ENCODE data around the gene DNAH14. TPM values are rescaled to one million over a fixed set of nuclear protein-coding genes. Genes with fewer than 3 reads are reported as not detected.
A peak's percentile ranks its signal among the peaks of the same experiment; 100 is the strongest.

The DNAH14 gene
- total and polyA plus RNA-seq, 2 experiments from 2014 or later = 55.3 to 80.2 TPM

GRCh38 chr1:225424562-225425200, 495.2 kb downstream of the DNAH14 start:
- Histone ChIP-seq H4K20me1 (replicated peaks; ENCODE audit: insufficient read depth) (peaks cover 46% of the 10 kb centered on the region), H3K9me2 (ENCODE audit: insufficient read depth) (no peaks in the 10 kb centered on the region), H3K36me3 (ENCODE audit: insufficient read depth) (0 out of 2 replicates have a peak, but pooled peaks cover 4% of the 10 kb centered on the region), H2AFZ (no peak overlapping the region), H3K27ac (ENCODE audit: low read depth) (no peak overlapping the region), H3F3A (replicated peaks; ENCODE audit: low read depth) (peaks cover 12% of the 10 kb centered on the region; the same call in 1 of the 2 replicates), H3K4me3 (peak overlapping the region; percentile 16; the same call in 1 of the 2 replicates), H3K79me2 (replicated peaks; ENCODE audit: insufficient read depth) (peaks cover 78% of the 10 kb centered on the region), H3K4me2 (peak overlapping the region; percentile 81), H3K27me3 (ENCODE audit: insufficient read depth) (peaks cover 23% of the 10 kb centered on the region), H3K4me1 (ENCODE audit: insufficient read depth) (peaks cover 37% of the 10 kb centered on the region)
- H3K4me1 Mint-ChIP-seq = peaks cover 47% of the 10 kb centered on the region
- H3K27me3 Mint-ChIP-seq (ENCODE audit: insufficient read depth, low read depth, poor library complexity) = peaks cover 26% of the 10 kb centered on the region
- DNase-seq (ENCODE audit: low spot score) (no peak), ATAC-seq (no peak)
- H3K4me3 Mint-ChIP-seq = no peak overlapping the region
- TF ChIP-seq ZNF331 (CRISPR knock-in tag; IDR thresholded peaks at IDR 0.05; ENCODE audit: low read depth) (no peak), ETS1 (IDR thresholded peaks at IDR 0.05) (no peak), NANOG (IDR thresholded peaks at IDR 0.05; ENCODE audit: borderline replicate concordance) (no peak), EZH2 (IDR thresholded peaks at IDR 0.05; ENCODE audit: low read depth, unreplicated experiment) (no peak), CTCF (conservative IDR thresholded peaks at IDR 0.05; ENCODE audit: low read depth in 2 of 2) (no peak), REST (IDR thresholded peaks at IDR 0.05; ENCODE audit: unreplicated experiment) (no peak), ZNF462 (CRISPR knock-in tag; IDR thresholded peaks at IDR 0.05) (no peak), EZH2phosphoT487 (IDR thresholded peaks at IDR 0.05; ENCODE audit: unreplicated experiment) (no peak), JUNB (IDR thresholded peaks at IDR 0.05; ENCODE audit: unreplicated experiment) (no peak), STAT1 (IDR thresholded peaks at IDR 0.05; ENCODE audit: unreplicated experiment) (no peak), CREB1 (CRISPR knock-in tag; IDR thresholded peaks at IDR 0.05; ENCODE audit: low read depth) (no peak), ZNF114 (CRISPR knock-in tag; IDR thresholded peaks at IDR 0.05) (no peak), POLR2AphosphoS5 (IDR thresholded peaks at IDR 0.05; ENCODE audit: low read depth) (no peak)
- peaks cover 4% of the 10 kb centered on the region; the same call in 1 of the 3 replicates for H3K9me3 Mint-ChIP-seq
- no peak overlapping the region for H3K27ac Mint-ChIP-seq
- peaks cover 5% of the 10 kb centered on the region; the same call in 2 of the 3 replicates for H3K36me3 Mint-ChIP-seq (ENCODE audit: low read depth)

Data from GM23338 (cell line).